Neural progenitor cell (in vitro differentiated cells): ENCODE data around the gene DENND2A. TPM values are rescaled to one million over a fixed set of nuclear protein-coding genes. Genes with fewer than 3 reads are reported as not detected.

ENCODE experiments used
- DNase-seq: peaks from one replicate; pipeline ENCODE4 v3.0.0-alpha.2; 2016; ENCODE audit warnings: low spot score
- H2AFZ ChIP-seq: fragments of 200-600 bp; sonication (generic); replicated peaks from 2 replicates; pipeline ENCODE4 v1.6.1; 2016; ENCODE audit warnings: antibody characterized with exemption
- H3F3A ChIP-seq: fragments of 200-600 bp; sonication (generic); 2 replicates; pipeline ENCODE4 v1.6.1; 2016; ENCODE audit warnings: antibody characterized with exemption, low read depth
- H3K27ac ChIP-seq: fragments of 200-600 bp; sonication (generic); 2 replicates; pipeline ENCODE4 v1.5.1; 2016; ENCODE audit warnings: mild to moderate bottlenecking
- H3K27me3 ChIP-seq: fragments of 200-600 bp; sonication (generic); 2 replicates; pipeline ENCODE4 v1.6.1; 2016; ENCODE audit warnings: mild to moderate bottlenecking, moderate library complexity
- H3K36me3 ChIP-seq: fragments of 200-600 bp; sonication (generic); 2 replicates; pipeline ENCODE4 v1.5.1; 2016
- H3K4me1 ChIP-seq: fragments of 200-600 bp; sonication (generic); 2 replicates; pipeline ENCODE4 v1.6.1; 2016; ENCODE audit warnings: mixed run types
- H3K4me2 ChIP-seq: fragments of 200-600 bp; sonication (generic); 2 replicates; pipeline ENCODE4 v1.6.1; 2016
- H3K4me3 ChIP-seq: fragments of 200-600 bp; sonication (generic); 2 replicates; pipeline ENCODE4 v1.5.1; 2016
- H3K79me2 ChIP-seq: fragments of 200-600 bp; sonication (generic); 2 replicates; pipeline ENCODE4 v1.6.1; 2016; ENCODE audit warnings: low read depth
- H3K9ac ChIP-seq: fragments of 200-600 bp; sonication (generic); 2 replicates; pipeline ENCODE4 v1.6.1; 2016
- H3K9me3 ChIP-seq: fragments of 200-600 bp; sonication (generic); 2 replicates; pipeline ENCODE4 v1.5.1; 2016; ENCODE audit warnings: low read depth
- H4K20me1 ChIP-seq: fragments of 200-600 bp; sonication (generic); 2 replicates; pipeline ENCODE4 v1.6.1; 2016; ENCODE audit warnings: low read depth
- H3K27ac Mint-ChIP-seq: 3 replicates; pipeline ENCODE4 v1.8.0; 2021; ENCODE audit warnings: mixed read lengths
- H3K27me3 Mint-ChIP-seq: 2 replicates; pipeline ENCODE4 v1.8.0; 2022; ENCODE audit warnings: low read depth, mild to moderate bottlenecking, inconsistent platforms, moderate library complexity, mixed read lengths; ENCODE audit not compliant: insufficient read depth
- H3K36me3 Mint-ChIP-seq: 3 replicates; pipeline ENCODE4 v1.8.0; 2021; ENCODE audit warnings: mixed read lengths
- H3K4me1 Mint-ChIP-seq: 3 replicates; pipeline ENCODE4 v1.8.0; 2021; ENCODE audit warnings: mixed read lengths
- H3K4me3 Mint-ChIP-seq: 3 replicates; pipeline ENCODE4 v1.8.0; 2021; ENCODE audit warnings: mild to moderate bottlenecking, moderate library complexity, mixed read lengths
- H3K9me3 Mint-ChIP-seq: 3 replicates; pipeline ENCODE4 v1.8.0; 2020; ENCODE audit warnings: mixed read lengths
- EZH2 ChIP-seq: fragments of 200-600 bp; sonication (generic); IDR thresholded peaks from 2 replicates; pipeline ENCODE4 v1.6.1; 2017; ENCODE audit warnings: antibody characterized with exemption, mild to moderate bottlenecking, moderate library complexity
- EZH2phosphoT487 ChIP-seq: fragments of 200-600 bp; sonication (generic); IDR thresholded peaks from 2 replicates; pipeline ENCODE4 v1.6.1; 2017; ENCODE audit warnings: antibody characterized with exemption
- total RNA-seq: library from RNA; depleted of rRNA; stranded (reverse); fragments of >200 nt; gene quantifications from 2 replicates; pipeline ENCODE4 v1.2.3, GENCODE V29; 2015; ENCODE audit warnings: low replicate concordance
- TF ChIP-seq, protein P1 (sequence below): fragments of 200-600 bp; sonication (generic); IDR thresholded peaks from 2 replicates; pipeline ENCODE4 v1.5.1; 2017; ENCODE audit warnings: antibody characterized with exemption, mild to moderate bottlenecking

Gene DENND2A
- total RNA-seq, 1 donor from 2014 or later: 27.0 TPM

DNA sequence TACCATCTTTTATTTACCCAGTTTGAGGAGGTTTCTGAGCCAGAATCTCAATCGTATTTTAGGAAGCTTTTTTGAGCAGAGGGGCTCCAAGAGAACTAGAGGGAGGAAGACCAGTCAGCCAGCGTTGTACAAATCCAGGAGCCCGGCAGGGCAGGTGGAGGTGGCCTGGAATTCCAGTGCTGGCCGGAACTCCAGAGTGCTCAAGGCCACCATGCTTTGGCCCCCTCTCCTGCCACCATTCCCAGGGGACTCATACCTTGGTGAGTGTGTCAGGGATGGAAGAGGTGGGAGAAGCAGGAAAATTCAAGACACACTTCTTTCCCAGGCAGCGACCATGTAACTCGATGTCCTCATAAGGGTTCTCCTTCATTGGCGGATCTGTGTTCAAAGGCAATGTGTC, 55.3 kb downstream of the DENND2A start:
- H3F3A ChIP-seq: no peaks in the 10 kb centered on the region
- Mint-ChIP-seq H3K4me1 (no peaks in the 10 kb centered on the region), H3K36me3 (peaks cover 31% of the 10 kb centered on the region), H3K27ac (no peak overlapping the region), H3K27me3 (no peaks in the 10 kb centered on the region), H3K4me3 (no peak overlapping the region), H3K9me3 (no peaks in the 10 kb centered on the region)
- no peak overlapping the region for H3K9ac ChIP-seq
- DNase-seq: no peak
- no peaks in the 10 kb centered on the region for H3K4me1 ChIP-seq
- H3K9me3 ChIP-seq: no peaks in the 10 kb centered on the region
- H4K20me1 ChIP-seq: no peaks in the 10 kb centered on the region
- H3K27ac ChIP-seq: no peak overlapping the region
- H3K4me2 ChIP-seq: no peak overlapping the region
- TF ChIP-seq EZH2 (no peak), EZH2phosphoT487 (no peak)
- TF ChIP-seq, protein P1, sequence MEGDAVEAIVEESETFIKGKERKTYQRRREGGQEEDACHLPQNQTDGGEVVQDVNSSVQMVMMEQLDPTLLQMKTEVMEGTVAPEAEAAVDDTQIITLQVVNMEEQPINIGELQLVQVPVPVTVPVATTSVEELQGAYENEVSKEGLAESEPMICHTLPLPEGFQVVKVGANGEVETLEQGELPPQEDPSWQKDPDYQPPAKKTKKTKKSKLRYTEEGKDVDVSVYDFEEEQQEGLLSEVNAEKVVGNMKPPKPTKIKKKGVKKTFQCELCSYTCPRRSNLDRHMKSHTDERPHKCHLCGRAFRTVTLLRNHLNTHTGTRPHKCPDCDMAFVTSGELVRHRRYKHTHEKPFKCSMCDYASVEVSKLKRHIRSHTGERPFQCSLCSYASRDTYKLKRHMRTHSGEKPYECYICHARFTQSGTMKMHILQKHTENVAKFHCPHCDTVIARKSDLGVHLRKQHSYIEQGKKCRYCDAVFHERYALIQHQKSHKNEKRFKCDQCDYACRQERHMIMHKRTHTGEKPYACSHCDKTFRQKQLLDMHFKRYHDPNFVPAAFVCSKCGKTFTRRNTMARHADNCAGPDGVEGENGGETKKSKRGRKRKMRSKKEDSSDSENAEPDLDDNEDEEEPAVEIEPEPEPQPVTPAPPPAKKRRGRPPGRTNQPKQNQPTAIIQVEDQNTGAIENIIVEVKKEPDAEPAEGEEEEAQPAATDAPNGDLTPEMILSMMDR: no peak
- no peaks in the 10 kb centered on the region for H3K79me2 ChIP-seq
- no peak overlapping the region for H3K4me3 ChIP-seq
- H3K36me3 ChIP-seq: no peaks in the 10 kb centered on the region
- no peak overlapping the region for H2AFZ ChIP-seq
- H3K27me3 ChIP-seq: no peaks in the 10 kb centered on the region

DNA sequence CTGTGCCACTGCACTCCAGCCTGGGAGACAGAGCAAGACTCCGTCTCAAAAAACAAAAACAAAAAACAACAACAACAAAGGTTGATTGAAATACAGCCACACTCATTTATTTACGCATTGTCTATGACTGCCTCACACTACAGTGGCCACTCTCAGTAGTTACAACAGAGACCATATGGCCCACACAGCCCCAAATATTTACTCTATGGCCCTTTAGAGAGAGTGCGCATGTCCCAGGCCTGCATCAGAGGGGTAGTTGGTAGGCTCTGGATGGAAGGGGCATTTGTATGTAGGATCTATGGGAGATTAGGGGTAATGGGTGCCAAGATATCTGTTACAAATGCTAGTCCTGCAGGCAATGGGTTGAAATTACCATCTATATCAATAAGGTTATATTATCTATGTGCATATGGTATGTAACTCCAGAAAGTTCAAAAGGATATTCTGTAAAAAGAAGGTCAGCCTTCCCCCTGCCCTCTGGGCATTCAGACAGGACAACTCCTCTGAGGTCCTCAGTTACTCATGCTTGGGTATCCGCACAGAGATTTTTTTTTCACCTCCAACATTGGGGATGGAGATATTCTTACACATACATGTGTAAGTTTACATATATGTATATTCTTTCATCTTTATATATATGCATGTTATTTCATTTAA, 56.3 kb downstream of the DENND2A start:
- no peaks in the 10 kb centered on the region for H3K27me3 Mint-ChIP-seq

DNA sequence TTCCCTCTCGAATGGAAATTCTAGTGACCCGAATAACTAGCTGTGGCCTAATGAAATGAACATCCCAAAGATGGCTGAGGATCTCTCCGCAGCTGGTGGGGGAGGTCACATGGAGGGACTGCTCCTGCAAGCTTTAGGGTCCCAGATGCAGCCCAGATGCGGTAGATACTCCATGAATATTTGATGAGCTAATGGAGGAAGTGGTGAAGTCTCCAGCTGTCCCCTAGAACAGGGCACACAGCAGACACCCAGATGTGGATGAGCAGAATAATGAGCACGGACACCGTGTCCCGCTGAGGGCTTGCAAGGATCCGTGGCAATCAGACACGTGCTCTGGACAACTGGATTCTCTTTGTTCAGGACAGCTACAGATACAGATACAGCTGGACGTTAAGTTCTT, 59.2 kb downstream of the DENND2A start:
- DNase-seq: no peak
- Mint-ChIP-seq H3K4me1 (no peaks in the 10 kb centered on the region), H3K4me3 (no peak overlapping the region), H3K27ac (no peak overlapping the region), H3K9me3 (no peaks in the 10 kb centered on the region), H3K36me3 (peaks cover 25% of the 10 kb centered on the region), H3K27me3 (no peaks in the 10 kb centered on the region)
- no peak overlapping the region for H2AFZ ChIP-seq
- H3K79me2 ChIP-seq: no peaks in the 10 kb centered on the region
- no peak overlapping the region for H3K9ac ChIP-seq
- no peaks in the 10 kb centered on the region for H3K27me3 ChIP-seq
- no peak overlapping the region for H3K4me2 ChIP-seq
- H3K4me3 ChIP-seq: no peak overlapping the region
- TF ChIP-seq EZH2phosphoT487 (no peak), EZH2 (no peak)
- TF ChIP-seq, protein P1: no peak
- H3F3A ChIP-seq: no peaks in the 10 kb centered on the region
- no peak overlapping the region for H3K27ac ChIP-seq
- H3K9me3 ChIP-seq: no peaks in the 10 kb centered on the region
- no peaks in the 10 kb centered on the region for H4K20me1 ChIP-seq
- H3K4me1 ChIP-seq: no peaks in the 10 kb centered on the region
- H3K36me3 ChIP-seq: no peaks in the 10 kb centered on the region

More for the DNA sequence above, 56.3 kb downstream of the DENND2A start:
- TF ChIP-seq, protein P1: no peak
- TF ChIP-seq EZH2phosphoT487 (no peak), EZH2 (no peak)
- Mint-ChIP-seq H3K4me3 (no peak overlapping the region), H3K36me3 (peaks cover 31% of the 10 kb centered on the region), H3K4me1 (no peaks in the 10 kb centered on the region), H3K27ac (no peak overlapping the region), H3K9me3 (no peaks in the 10 kb centered on the region)
- Histone ChIP-seq H3K9me3 (no peaks in the 10 kb centered on the region), H4K20me1 (no peaks in the 10 kb centered on the region), H3K4me2 (no peak overlapping the region), H3F3A (no peaks in the 10 kb centered on the region), H3K27me3 (no peaks in the 10 kb centered on the region), H3K79me2 (no peaks in the 10 kb centered on the region), H3K27ac (no peak overlapping the region), H2AFZ (no peak overlapping the region), H3K36me3 (no peaks in the 10 kb centered on the region), H3K9ac (no peak overlapping the region), H3K4me1 (no peaks in the 10 kb centered on the region), H3K4me3 (no peak overlapping the region)
- DNase-seq: no peak
